HepG2 (cell line): ENCODE results near the gene SNX21. TPM values are rescaled to one million over a fixed set of nuclear protein-coding genes. Genes with fewer than 3 reads are reported as not detected.
A peak's percentile ranks its signal among the peaks of the same experiment; 100 is the strongest.

Experiments used
- ELF3 ChIP-seq: IDR thresholded peaks from 2 replicates; pipeline ENCODE4 v1.6.1; 2016; ENCODE audit warnings: missing genetic modification reagents, missing compliant biosample characterization
- ERF ChIP-seq: IDR thresholded peaks from 2 replicates; pipeline ENCODE4 v1.6.1; 2018; ENCODE audit warnings: missing biosample characterization, missing genetic modification reagents
- FOXA3 ChIP-seq: IDR thresholded peaks from 2 replicates; pipeline ENCODE4 v1.6.1; 2016; ENCODE audit warnings: missing genetic modification reagents, missing compliant biosample characterization
- HNF4A ChIP-seq: sonication (generic); formaldehyde crosslinking; IDR thresholded peaks from 2 replicates; pipeline ENCODE4 v1.4.0; 2020; ENCODE audit warnings: missing genetic modification reagents
- KAT8 ChIP-seq: IDR thresholded peaks from 2 replicates; pipeline ENCODE4 v1.6.1; 2016; ENCODE audit warnings: missing genetic modification reagents, missing compliant biosample characterization
- KMT2B ChIP-seq: IDR thresholded peaks from 2 replicates; pipeline ENCODE4 v1.6.1; 2016; ENCODE audit warnings: missing genetic modification reagents, missing compliant biosample characterization
- LCORL ChIP-seq, 2 experiments: fragments of 450-650 bp in 1 of 2; sonication (generic) in 1 of 2; formaldehyde crosslinking in 1 of 2; IDR thresholded peaks; 2 replicates each; pipeline versions ENCODE4 v1.5.0 to v1.6.1; 2017 to 2020; ENCODE audit warnings: antibody characterized with exemption in 1 of 2, missing genetic modification reagents in 1 of 2
- NFYB ChIP-seq: sonication (generic); formaldehyde crosslinking; IDR thresholded peaks from 2 replicates; pipeline ENCODE4 v1.4.0; 2020; ENCODE audit warnings: missing genetic modification reagents
- PATZ1 ChIP-seq: sonication (generic); formaldehyde crosslinking; IDR thresholded peaks from 2 replicates; pipeline ENCODE4 v1.4.0; 2020; ENCODE audit warnings: missing genetic modification reagents
- RERE ChIP-seq: IDR thresholded peaks from 2 replicates; pipeline ENCODE4 v1.6.1; 2016; ENCODE audit warnings: low read depth, missing genetic modification reagents, missing compliant biosample characterization
- SAP130 ChIP-seq: IDR thresholded peaks from 2 replicates; pipeline ENCODE4 v1.6.1; 2016; ENCODE audit warnings: low read depth
- YEATS2 ChIP-seq: sonication (generic); formaldehyde crosslinking; IDR thresholded peaks from 2 replicates; pipeline ENCODE4 v1.4.0; 2020; ENCODE audit warnings: missing genetic modification reagents, borderline replicate concordance
- ZBTB7B ChIP-seq: sonication (generic); formaldehyde crosslinking; IDR thresholded peaks from 2 replicates; pipeline ENCODE4 v1.4.0; 2020; ENCODE audit warnings: missing genetic modification reagents
- ZNF143 ChIP-seq: sonication (generic); formaldehyde crosslinking; IDR thresholded peaks from 2 replicates; pipeline ENCODE4 v1.4.0; 2020; ENCODE audit warnings: missing genetic modification reagents
- ZNF430 ChIP-seq: sonication (generic); formaldehyde crosslinking; IDR thresholded peaks from 2 replicates; pipeline ENCODE4 v1.9.0; 2021; ENCODE audit warnings: mild to moderate bottlenecking, missing genetic modification reagents
- ZNF614 ChIP-seq: IDR thresholded peaks from 2 replicates; pipeline ENCODE4 v1.6.1; 2018; ENCODE audit warnings: missing biosample characterization, missing genetic modification reagents, inconsistent platforms, borderline replicate concordance
- ZNF687 ChIP-seq: sonication (generic); formaldehyde crosslinking; IDR thresholded peaks from 2 replicates; pipeline ENCODE4 v1.5.1; 2020; ENCODE audit warnings: mild to moderate bottlenecking, missing genetic modification reagents, moderate library complexity
- polyA plus RNA-seq, 8 experiments: library from polyadenylated mRNA; depleted of rRNA in 3 of 8; stranded (reverse) in 7 of 8; unstranded in 1 of 8; fragments of >200 nt; fragmentation: Illumina TruSeq in 4 of 8; extraction: Trizol in 4 of 8; gene quantifications; 2 replicates each; pipeline versions ENCODE4 v1.2.1 to v1.2.3, GENCODE V29; 2011 to 2016; ENCODE audit warnings: low read depth in 4 of 8, missing spikeins in 1 of 8, mixed read lengths in 1 of 8; ENCODE audit not compliant: insufficient read depth in 1 of 8
- total RNA-seq, 5 experiments: library from RNA; depleted of rRNA; stranded (reverse); fragments of >200 nt; fragmentation: Illumina TruSeq; extraction: Trizol; gene quantifications; 2 replicates each; pipeline ENCODE4 v1.2.3, GENCODE V29; 2016; ENCODE audit warnings: low read depth in 1 of 5

The SNX21 gene
- total and polyA plus RNA-seq, 2 of the 13 experiments (the other 11 are each of a cell fraction or from before 2014, with no cell fraction given) = 7.7 to 12.8 TPM

- TF ChIP-seq ELF3 (CRISPR knock-in tag) (0 out of 2 replicates have a peak, but pooled peaks have one; percentile 26), RERE (CRISPR knock-in tag) (0 out of 2 replicates have a peak, but pooled peaks have one; percentile 38), ZNF430 (CRISPR knock-in tag) (peak; percentile 26; the same call in 1 of the 2 replicates), ZNF614 (CRISPR knock-in tag) (peak; percentile 71; the same call in 1 of the 2 replicates), ZNF687 (CRISPR knock-in tag) (0 out of 2 replicates have a peak, but pooled peaks have one; percentile 19), YEATS2 (CRISPR knock-in tag) (0 out of 2 replicates have a peak, but pooled peaks have one; percentile 43), ZNF143 (CRISPR knock-in tag) (peak; percentile 40; the same call in 1 of the 2 replicates), PATZ1 (CRISPR knock-in tag) (peak; percentile 71), HNF4A (CRISPR knock-in tag) (peak; percentile 63), KMT2B (CRISPR knock-in tag) (peak; percentile 45; the same call in 1 of the 2 replicates), NFYB (CRISPR knock-in tag) (peak; percentile 46; the same call in 1 of the 2 replicates), LCORL (IDR thresholded peaks at IDR 0.05) (peak; percentile 46; the same call in 1 of the 2 replicates), LCORL (CRISPR knock-in tag; IDR thresholded peaks at IDR 0.05) (peak; percentile 89), ERF (CRISPR knock-in tag) (peak; percentile 25; the same call in 1 of the 2 replicates), ZBTB7B (CRISPR knock-in tag) (0 out of 2 replicates have a peak, but pooled peaks have one; percentile 60), FOXA3 (peak; percentile 86), SAP130 (CRISPR knock-in tag) (peak; percentile 33; the same call in 1 of the 2 replicates), KAT8 (peak; percentile 38; the same call in 1 of the 2 replicates)
These were observed 3.9 kb upstream of the SNX21 start (continued) for GRCh38 chr20:45829673-45830106.
